HG02642 (cell line): ENCODE data around the gene TMEM132D.

Source experiments
- ATAC-seq: cut with Tn5 transposase; IDR thresholded peaks from one replicate; pipeline ENCODE4 v1.9.1; 2021; ENCODE audit warnings: mild to moderate bottlenecking; ENCODE audit not compliant: unreplicated experiment, poor library complexity

Gene TMEM132D

DNA sequence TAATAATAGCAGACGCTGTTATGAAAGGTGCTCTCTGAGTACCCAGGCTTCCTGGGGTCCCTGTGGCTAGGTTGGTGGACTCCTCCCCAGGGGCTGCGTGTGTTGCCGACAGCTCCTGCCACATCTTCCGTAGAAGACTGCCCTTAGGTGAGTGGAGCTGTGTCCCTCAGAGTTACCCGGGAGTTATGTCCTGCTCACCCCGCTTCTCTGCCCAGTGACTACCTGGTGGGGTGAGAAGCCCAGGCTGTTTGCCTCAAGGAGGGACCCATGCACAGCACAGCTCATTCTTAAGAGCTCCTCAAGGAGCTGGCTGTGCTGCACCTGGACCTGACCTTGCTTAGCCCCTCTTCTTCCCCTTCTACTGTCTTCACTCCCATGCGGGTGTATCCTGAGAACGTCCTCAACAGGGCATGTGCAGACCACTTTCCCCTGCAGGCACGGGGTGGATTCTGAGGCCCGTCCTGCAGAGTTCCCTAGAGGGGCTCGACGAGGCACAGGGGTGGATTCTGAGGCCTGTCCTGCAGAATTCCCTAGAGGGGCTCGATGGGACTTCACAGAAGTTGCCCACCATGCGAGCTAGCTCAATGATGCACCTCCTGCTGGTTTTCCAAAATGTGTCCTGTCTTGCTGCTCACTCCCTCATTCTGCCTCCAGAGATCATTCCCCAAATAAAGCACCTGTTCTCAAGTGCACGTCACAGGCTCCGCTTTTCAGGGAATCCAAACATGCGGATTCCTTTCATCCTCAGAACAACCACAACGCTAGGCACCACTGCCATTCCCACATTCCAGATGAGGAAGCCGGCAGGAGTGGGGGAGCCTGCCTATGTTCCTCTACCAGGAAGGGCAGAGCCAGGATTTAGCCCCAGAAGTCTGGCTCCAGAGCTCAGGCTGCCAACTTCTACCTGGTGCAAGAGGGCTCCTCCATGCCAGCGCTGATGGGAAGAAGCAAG lies 818.7 kb downstream of the TMEM132D start:
- no peak for ATAC-seq

DNA sequence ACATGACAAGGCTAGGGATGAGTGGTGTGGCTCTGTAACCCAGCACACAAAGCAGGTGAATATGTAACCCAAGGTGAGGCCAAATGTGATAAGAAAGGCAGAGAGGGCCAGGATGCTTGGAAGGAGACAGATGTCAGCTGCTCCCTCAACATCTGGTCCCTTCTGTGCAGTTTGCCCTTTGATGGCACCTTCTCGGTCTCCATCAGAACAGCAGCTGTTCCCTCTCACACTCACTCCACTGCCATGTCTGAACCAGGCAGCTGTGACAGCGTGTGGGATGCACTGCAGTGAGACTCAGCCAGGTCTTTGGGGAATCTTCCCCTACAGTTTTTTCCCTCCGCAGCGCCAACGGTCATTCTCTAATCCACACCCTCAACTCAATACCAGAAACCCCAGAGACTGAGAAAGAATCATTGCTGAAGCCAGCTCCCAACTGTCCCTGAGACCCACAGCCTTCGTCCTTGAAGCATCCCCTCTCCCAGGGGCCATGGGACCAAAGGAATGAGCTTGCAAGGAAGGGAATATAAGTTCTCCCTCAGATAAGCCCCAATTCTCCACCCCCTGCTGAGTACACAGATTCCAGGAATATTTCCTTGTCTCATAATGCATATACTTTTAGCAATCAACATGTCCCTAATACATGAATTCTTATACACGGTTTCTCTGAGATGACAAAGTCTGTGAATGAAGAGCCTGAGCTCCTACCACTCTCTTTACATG lies 820.5 kb downstream of the TMEM132D start:
- no peak for ATAC-seq

DNA sequence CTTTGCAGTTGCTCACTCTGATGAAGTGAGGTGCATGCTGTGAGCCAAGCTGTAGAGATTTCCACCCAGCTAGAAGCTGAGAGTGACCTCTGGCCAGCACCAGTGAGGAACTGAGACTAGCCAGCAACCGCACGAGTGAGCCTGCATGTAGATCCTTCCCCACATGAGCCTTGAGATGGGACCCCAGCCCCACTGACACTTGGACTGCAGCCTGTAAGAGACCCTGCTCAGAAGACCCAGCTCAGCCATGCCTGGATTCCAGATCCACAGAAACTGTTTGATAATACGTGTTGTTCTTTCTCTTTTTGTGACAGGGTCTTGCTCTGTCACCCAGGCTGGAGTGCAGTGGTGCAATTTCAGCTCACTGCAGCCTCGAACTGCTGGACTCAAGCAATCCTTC lies 821.4 kb downstream of the TMEM132D start:
- no peak for ATAC-seq

DNA sequence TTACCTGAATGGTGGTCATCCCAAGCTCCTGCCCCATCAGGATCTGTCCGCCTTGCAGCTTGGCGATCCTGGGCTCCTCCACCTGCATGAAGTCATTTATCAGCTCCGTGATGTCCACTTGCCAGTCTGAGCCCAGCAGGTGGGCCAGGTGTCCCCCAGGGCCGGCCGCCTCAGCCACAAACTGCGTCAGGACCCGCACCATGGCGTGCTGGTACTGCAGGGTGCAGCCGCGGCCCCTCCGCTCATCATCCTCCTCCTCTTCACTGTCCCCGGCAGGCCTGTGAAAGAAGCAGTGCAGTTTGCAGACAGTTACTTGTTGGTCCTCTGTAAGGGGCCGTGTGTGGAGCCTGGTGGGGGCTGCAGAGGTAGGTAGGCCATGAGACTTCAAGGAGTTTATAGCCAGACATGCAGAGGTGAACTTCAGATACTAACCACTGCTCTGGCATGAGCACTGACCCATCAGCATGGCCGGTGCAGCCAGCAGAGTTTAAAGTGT lies 822.0 kb downstream of the TMEM132D start:
- ATAC-seq: no peak

DNA sequence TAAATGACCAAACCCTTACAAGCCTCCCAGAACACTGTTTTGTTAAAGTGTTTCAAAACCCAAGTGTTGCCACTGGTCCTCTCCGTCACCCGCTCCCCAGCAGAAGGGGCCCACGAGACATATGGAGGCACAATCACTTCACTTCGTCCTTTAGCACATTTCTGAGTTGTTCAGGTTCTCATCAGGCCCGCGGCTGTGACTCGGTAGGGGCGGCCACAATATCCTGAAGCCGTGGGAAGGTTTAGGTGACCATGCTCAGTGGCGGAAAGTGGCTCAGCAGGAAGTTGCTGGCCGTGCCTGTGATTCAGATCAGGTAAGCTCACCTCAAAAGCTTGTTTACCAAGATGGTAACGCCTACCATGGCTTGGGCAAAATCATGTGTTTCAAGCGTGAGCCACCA lies 823.0 kb downstream of the TMEM132D start:
- no peak for ATAC-seq

DNA sequence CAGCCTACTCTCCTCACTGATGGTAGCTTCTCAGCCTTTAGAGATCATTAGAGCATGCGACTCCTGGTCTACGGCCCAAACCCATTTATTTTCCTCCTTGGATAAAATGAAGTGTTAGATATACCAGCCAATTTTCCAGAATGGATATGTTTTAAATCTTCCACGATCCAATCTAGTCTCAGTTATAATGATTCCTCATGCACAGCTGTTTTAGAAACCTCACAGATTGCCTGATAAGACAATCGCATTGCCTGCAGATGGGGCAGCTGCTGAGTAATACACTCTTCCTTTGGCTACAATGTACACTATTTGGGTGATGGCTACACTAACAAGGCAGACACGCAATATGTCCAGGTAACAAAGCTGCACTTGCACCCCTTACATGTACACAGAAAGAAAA lies 823.4 kb downstream of the TMEM132D start:
- no peak for ATAC-seq

DNA sequence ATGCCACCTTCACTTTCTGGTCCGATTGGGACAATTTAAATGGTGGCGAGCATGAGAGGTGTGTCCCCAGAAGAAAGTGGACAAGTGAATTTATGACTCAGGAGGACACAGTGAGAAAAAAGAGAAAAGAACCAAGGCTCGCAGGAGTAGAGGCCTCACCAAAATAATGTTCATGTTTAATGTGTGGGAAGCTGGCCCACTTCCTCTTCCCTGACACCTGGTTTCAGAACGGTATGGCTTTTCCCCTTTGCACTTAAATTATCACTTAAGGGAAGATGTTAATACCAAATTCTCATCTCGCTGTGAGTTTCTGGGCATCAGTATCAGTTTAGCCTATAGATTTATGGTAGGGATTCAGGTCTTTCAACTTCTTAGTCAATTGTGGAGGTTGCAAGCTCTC lies 824.1 kb downstream of the TMEM132D start:
- ATAC-seq: no peak

DNA sequence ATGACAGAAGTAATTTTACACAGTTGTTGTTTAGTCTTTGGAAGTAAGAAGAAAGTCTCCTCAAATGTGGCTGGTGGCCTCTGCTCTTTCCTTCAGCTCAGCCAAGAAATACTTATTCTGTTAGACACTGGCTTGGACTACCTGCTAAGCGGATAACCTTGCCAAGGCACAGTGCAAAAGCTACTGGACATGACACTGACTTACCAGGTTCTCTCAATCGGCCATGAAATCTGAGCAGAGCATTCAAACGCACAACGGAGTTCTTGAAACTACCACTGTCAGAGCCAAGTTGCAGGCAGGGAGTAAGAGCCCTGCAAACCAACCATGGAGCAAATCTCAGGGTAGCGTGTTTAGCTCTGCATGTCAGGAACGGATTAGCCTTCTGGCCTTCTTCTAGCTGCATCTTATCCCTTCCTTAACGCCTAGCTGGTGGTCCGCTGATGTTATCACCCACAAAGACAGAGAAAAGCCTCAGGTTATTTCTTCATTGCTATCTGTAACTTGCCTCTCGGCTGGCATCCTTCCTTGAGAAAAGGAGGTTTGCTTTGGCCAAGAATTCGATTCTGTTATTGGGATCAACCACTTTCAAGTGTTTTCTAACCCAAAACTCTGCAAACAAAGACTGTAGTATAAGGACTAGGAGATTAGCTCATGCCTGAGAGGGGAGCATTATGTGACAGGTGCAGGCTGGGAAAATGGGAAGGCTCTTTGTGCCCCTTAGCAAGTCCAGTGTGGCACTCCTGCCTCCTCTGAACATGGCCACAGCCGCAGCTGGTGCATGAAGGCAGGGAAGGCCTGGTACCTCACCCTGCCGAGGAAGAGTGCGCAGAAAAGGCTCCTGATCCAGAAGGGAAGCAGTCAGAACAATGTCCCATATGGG lies 827.1 kb downstream of the TMEM132D start:
- ATAC-seq: no peak

DNA sequence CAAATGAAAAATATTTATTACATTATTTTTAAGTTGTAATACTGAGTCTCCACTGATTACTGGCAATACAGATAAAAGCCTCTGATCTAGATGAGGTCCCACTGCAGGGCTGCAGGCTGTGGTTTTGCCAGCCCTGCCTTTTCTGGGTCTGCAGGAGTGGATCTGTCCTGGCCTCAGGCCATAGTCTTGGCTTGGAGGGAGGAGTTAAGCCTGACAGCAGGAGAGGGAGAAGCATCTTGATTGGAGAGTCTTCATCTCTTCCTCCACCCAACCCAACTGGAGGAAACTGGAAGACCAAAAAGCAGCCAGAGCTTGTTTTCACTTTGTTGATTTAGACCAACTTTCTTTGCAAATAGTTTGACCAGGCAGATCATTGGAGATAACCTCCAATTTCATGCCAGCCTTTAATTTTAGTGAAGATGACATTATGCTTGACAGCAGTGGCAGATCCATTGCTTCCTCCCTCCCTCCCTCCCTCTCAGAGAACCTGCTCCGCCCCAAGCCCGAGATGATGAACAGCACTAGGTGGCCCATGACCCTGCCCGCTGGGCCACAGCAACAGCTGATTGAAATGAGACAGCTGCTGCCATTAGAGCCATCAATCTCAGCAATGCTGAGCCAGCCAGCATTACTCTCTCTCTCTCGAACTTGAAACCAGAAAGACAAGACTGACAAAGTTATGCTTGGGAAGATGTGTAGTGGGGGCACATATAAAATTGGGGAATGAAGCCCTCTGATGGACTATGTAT lies 828.2 kb downstream of the TMEM132D start:
- ATAC-seq: no peak

DNA sequence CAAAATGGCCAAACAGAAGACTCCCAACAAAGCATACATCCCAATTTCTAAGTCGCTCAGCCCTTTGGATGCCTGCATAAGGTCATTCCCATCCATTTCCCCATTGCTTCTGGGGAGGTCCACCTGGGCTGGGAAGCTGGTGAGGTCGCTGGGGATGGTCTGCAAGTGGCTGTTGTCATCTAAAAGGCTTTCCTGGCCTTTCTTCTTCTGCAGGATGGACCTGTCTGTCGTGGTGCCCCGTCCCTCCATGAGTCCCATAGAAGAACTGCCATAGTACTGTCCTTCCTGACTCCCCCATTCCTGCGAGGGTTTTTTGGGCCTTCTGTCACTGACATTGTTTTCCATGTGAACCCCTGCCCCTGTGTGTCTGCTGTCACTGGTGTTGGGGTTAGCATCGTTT lies 829.4 kb downstream of the TMEM132D start:
- ATAC-seq: no peak

DNA sequence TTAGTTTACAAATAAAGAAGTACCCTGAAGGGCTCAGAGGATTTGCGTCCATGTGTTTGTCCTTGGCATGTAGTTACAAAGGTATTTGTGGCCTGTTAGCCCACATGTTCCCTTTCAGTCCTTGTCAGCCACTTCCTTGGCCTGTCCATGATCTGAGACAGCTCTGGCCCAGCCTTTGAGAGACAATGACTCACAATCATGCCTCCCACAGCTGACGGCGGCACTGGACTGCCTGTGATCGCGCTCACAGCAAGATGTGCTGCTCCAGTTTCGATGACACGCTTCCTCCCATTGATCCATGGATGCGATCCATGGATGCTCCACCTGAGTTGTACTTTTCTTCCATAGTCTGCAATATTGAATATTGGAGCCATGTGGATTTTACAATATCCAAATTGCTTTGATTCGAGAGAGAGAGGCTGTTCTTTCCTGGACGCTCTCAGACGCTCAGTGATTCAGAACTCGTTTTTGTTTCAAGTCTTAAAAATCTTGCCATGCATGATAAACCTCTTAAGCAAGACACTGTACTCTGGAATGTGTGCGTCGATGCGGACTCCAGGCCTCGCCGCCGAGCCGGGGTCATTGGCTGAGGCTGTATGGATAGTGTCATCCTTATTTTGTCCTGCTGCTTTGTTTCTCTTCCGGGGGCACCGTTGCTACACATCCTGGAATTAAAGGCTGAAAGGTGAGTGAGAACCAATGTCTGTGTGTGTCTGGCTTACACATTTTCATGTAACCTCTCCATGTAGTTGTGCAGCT lies 830.5 kb downstream of the TMEM132D start:
- no peak for ATAC-seq

DNA sequence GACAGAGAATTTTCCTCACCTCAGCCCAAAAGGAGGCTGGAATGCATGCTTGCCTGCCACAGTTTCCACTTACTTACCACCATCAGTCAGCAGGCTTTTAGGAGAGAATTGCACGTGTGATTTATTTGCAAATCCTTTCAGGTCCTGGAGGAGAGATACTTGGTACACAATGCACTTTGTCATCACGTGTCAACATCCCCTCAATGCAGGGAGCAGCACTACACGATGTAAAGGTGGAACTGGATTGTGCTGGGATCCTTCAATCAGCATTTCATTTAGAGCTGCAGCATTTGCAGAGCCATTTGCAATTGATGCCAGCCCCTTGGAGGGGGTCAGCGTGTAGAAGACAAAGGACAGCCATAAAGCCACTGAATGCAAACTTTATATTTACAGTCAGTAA lies 832.5 kb downstream of the TMEM132D start:
- ATAC-seq: no peak

DNA sequence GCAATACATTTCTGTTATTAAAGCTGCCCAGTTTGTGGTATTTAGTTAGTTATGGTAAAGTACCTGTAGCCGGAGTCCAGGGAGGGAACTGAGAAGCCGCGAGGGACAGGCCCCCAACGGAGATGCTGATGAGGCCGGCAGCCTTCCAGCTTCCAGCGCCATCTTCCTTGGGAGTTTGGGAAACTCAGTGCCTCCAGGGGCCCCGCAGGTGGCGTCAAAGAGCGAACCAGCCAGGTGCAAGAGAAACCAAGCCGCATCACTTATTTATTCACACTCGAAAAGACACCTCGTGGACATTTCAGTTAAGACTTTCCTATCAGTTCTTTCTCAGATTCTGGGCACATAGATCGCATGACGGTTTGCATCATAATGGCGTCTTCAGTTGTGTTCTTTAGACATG lies 833.9 kb downstream of the TMEM132D start:
- no peak for ATAC-seq

DNA sequence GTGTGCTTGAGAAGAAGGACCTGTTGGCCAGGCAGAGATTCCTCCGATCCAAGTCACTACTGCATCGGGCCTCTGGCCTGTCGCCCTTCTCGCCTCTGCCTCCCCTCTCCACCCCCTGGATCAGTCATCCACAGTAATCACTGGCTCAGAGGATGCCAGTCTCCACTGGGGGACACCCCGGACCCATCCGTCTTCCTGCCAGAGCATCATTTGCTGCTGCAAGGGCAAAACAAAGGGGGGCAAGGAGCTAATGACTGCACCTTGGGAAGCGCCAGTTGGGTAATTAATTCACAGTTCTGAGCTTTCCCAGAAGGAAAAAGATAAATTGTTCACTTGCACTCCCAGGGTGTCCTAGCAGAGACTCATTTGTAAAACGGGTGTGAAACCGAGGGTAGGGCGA lies 835.1 kb downstream of the TMEM132D start:
- ATAC-seq: no peak

DNA sequence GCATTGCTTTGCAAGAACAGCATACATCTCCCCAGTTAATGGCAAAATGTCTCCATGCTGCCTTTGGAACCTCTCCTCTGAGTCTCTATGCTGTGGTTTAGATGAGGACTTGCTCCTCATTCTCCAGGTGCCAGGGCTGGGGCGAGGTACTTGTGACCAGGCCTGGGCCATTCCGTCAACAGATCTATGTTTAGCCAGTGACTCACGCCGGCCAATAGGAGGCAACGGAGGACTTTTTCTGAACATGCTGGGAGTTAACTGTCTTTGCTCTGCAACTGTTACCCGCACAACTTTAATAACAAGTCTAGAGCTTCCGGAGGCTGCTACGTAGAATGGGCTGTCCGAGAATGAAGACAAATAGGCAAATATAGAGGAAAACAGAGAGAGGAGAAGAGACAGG lies 836.3 kb downstream of the TMEM132D start:
- no peak for ATAC-seq

DNA sequence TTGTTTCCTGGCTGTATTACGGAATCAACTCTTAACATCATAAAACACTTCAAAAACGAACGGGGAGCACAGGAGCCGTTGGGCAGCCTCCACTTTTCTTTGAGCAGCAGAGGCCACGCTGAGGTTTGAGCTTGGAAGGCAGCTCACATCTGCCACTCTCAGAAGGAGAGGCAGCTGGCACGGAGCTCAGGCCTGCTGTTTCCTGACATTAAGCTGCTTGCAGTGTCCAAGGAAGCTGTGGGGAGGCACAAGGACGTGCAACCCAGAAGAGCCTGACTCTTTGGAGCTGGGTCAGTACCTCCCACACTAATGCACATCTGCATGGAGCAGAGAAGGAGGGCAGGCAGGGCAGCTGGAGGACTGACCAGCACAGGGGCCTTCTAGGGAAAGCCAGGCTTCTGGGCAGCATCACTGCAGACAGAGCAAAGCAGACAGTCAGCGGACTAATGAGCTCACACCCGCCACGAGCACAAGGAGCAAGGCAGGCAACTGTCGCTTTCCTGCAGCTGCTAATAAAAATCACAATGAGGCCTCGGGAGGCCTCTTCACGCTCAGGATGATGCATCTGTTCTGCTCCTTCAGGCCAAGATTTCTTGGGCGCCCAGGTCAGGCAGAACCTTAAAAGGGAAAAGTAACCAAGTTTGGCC lies 839.5 kb downstream of the TMEM132D start:
- no peak for ATAC-seq

DNA sequence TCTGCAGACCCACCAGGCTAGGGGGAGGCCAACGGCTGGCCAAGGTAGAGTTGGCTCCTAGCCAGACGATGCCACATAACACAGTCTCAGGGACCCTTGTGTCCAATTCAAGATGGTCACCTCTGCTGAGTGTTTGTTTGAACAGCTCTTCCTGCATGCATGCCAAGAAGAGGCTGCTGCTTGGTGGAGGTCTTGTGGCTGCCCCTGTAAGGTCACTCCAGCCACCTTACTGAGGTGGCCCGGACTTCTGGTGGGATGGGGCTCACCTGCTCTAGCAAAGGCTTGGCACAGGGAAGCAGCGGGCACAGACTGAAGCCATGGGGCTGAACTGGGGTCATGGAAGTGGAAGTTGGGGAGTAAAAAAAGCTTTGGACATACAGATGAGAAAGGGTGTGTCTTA lies 840.2 kb downstream of the TMEM132D start:
- ATAC-seq: no peak

DNA sequence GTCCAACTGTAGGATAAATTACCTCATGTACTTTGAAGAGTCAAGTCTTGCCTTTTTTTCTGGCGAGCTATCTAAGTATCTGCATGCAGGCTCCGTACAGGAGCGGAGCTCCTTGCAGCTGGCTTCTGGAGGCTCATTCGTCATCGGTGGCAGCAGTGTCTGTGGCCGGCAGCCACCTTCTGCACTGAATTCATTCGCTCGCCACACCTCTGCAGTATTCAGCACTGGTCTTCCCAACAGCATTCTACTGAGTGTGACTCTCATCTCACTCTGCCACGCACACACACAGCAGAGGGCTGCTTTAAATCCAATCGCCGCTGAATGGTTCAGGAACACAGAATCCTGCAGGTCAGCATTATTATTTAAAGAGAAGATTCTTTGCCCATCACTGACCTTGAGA lies 850.6 kb downstream of the TMEM132D start:
- no peak for ATAC-seq

DNA sequence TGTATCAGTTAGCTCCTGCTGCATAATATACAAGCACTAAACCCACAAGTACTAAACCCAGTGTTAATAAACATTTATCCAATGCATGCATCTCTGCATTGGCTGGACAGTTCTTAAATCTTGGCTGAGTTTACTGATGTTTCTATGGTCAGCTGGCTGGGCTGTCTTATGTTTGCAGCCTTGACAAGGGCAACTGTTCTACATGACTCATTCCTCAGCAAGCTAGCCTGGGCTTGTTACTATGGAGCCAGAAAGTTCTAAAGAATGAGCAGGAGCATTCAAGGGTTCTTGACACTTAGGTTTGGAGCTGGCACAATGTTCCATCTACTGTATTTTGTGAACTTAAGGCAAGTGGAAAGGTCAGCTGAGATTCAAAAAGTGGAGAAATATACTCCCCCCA lies 851.5 kb downstream of the TMEM132D start:
- ATAC-seq: no peak
